ENCODE results near the gene SCAMP5.
A peak's percentile ranks its signal among the peaks of the same experiment; 100 is the strongest.

Gene SCAMP5

GRCh38 chr15:75023181-75023871 lies 28.0 kb downstream of the SCAMP5 start, which contains the start of gene PPCDC:
TSS of gene PPCDC (plus strand) at chr15:75023590. CDS start at chr15:75028319, 4,729 bp downstream.
- peak; percentile 72 for DNase-seq (ENCODE audit: low read depth)

- no peak for DNase-seq (ENCODE audit: low read depth)
Measured at GRCh38 chr15:75023872-75024636, 28.7 kb downstream of the SCAMP5 start.

- no peak for DNase-seq (ENCODE audit: low read depth)
Measured at GRCh38 chr15:75025107-75025506, 29.7 kb downstream of the SCAMP5 start.

- DNase-seq (ENCODE audit: low read depth), result no peak
Measured at GRCh38 chr15:75025548-75026260, 30.3 kb downstream of the SCAMP5 start.

- no peak for DNase-seq (ENCODE audit: low read depth)
Measured at GRCh38 chr15:75027551-75027950, 32.2 kb downstream of the SCAMP5 start.

GRCh38 chr15:75028991-75029377 lies 33.6 kb downstream of the SCAMP5 start:
- no peak for DNase-seq (ENCODE audit: low read depth)

- peak; percentile 80 for DNase-seq (ENCODE audit: low read depth)
Measured at GRCh38 chr15:75029378-75030022, 34.1 kb downstream of the SCAMP5 start.

- DNase-seq (ENCODE audit: low read depth), result no peak
Measured at GRCh38 chr15:75030023-75030413, 34.7 kb downstream of the SCAMP5 start.

- DNase-seq (ENCODE audit: low read depth), result no peak
Measured at GRCh38 chr15:75030424-75030823, 35.1 kb downstream of the SCAMP5 start.

- no peak for DNase-seq (ENCODE audit: low read depth)
Measured at GRCh38 chr15:75031848-75032247, 36.5 kb downstream of the SCAMP5 start.

GRCh38 chr15:75032395-75032794 lies 37.0 kb downstream of the SCAMP5 start:
- DNase-seq (ENCODE audit: low read depth), result no peak

- no peak for DNase-seq (ENCODE audit: low read depth)
Measured at GRCh38 chr15:75033809-75034208, 38.4 kb downstream of the SCAMP5 start.

- no peak for DNase-seq (ENCODE audit: low read depth)
Measured at GRCh38 chr15:75034615-75035014, 39.3 kb downstream of the SCAMP5 start.

GRCh38 chr15:75036212-75036616 lies 40.9 kb downstream of the SCAMP5 start:
- DNase-seq (ENCODE audit: low read depth), result no peak

GRCh38 chr15:75037685-75038084 lies 42.3 kb downstream of the SCAMP5 start:
- no peak for DNase-seq (ENCODE audit: low read depth)

- DNase-seq (ENCODE audit: low read depth), result no peak
Measured at GRCh38 chr15:75038231-75038630, 42.9 kb downstream of the SCAMP5 start.

- no peak for DNase-seq (ENCODE audit: low read depth)
Measured at GRCh38 chr15:75042730-75043508, 47.6 kb downstream of the SCAMP5 start.

- DNase-seq (ENCODE audit: low read depth), result no peak
Measured at GRCh38 chr15:75043509-75044257, 48.3 kb downstream of the SCAMP5 start.

GRCh38 chr15:75044258-75044878 lies 49.0 kb downstream of the SCAMP5 start:
- DNase-seq (ENCODE audit: low read depth), result no peak

GRCh38 chr15:75045332-75046015 lies 50.1 kb downstream of the SCAMP5 start:
- no peak for DNase-seq (ENCODE audit: low read depth)
